ENCODE data around the gene STRADB.

DNA sequence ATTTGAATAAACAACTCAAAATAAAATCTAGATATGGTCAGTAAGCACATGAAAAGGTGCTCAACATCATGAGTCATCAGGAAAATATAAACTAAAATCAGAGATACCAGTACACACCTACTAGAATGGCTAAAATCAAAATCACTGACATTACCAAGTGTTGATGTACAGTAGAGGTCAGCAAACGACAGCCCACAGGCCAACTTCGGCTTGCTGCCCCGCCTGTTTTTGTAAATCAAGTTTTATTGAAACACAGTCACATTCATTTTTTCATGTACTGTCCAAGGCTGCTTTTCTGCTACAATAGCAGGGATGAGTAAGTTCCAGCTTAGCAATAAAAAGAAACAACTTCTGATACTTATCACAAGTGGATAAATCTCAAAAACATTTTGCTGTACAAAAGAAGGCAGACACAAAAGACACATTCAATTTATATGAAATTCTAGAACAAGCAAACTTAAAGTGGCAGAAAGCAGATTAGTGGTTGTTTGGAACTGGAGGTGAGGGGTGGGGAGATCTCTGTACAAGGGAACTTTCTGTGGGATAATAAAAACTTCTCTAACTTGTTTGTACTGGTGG, 32.4 kb upstream of the STRADB start:
- TF ChIP-seq, protein P1, sequence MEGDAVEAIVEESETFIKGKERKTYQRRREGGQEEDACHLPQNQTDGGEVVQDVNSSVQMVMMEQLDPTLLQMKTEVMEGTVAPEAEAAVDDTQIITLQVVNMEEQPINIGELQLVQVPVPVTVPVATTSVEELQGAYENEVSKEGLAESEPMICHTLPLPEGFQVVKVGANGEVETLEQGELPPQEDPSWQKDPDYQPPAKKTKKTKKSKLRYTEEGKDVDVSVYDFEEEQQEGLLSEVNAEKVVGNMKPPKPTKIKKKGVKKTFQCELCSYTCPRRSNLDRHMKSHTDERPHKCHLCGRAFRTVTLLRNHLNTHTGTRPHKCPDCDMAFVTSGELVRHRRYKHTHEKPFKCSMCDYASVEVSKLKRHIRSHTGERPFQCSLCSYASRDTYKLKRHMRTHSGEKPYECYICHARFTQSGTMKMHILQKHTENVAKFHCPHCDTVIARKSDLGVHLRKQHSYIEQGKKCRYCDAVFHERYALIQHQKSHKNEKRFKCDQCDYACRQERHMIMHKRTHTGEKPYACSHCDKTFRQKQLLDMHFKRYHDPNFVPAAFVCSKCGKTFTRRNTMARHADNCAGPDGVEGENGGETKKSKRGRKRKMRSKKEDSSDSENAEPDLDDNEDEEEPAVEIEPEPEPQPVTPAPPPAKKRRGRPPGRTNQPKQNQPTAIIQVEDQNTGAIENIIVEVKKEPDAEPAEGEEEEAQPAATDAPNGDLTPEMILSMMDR (IDR thresholded peaks at IDR 0.05 in 4 of 5, conservative IDR thresholded peaks at IDR 0.05 in 1 of 5) = no peak
- no peak for TF ChIP-seq POLR2A (IDR thresholded peaks at IDR 0.05)

Measured in gastrocnemius medialis (tissue), 4 donors.